HepG2 (cell line): ENCODE data around the gene ABCB4. TPM values are rescaled to one million over a fixed set of nuclear protein-coding genes. Genes with fewer than 3 reads are reported as not detected.

Source experiments
- AHDC1 ChIP-seq: sonication (generic); formaldehyde crosslinking; IDR thresholded peaks from 2 replicates; pipeline ENCODE4 v1.5.1; 2020; ENCODE audit warnings: mild to moderate bottlenecking, missing genetic modification reagents, borderline replicate concordance
- ARHGAP35 ChIP-seq: sonication (generic); formaldehyde crosslinking; IDR thresholded peaks from 2 replicates; pipeline ENCODE4 v1.9.0; 2022; ENCODE audit warnings: mild to moderate bottlenecking, inconsistent platforms, moderate library complexity, missing genetic modification reagents, borderline replicate concordance
- CSRNP1 ChIP-seq: sonication (generic); formaldehyde crosslinking; IDR thresholded peaks from 2 replicates; pipeline ENCODE4 v1.8.1; 2023; ENCODE audit warnings: mild to moderate bottlenecking, missing genetic modification reagents
- HIVEP1 ChIP-seq: sonication (generic); formaldehyde crosslinking; IDR thresholded peaks from 2 replicates; pipeline ENCODE4 v1.4.0; 2020; ENCODE audit warnings: mild to moderate bottlenecking, missing genetic modification reagents
- HNF4A ChIP-seq: sonication (generic); formaldehyde crosslinking; IDR thresholded peaks from 2 replicates; pipeline ENCODE4 v1.4.0; 2020; ENCODE audit warnings: missing genetic modification reagents
- HOXA9 ChIP-seq: sonication (generic); formaldehyde crosslinking; IDR thresholded peaks from 2 replicates; pipeline ENCODE4 v1.8.1; 2022; ENCODE audit warnings: missing genetic modification reagents, mild to moderate bottlenecking, moderate library complexity, borderline replicate concordance
- SETDB1 ChIP-seq: sonication (generic); formaldehyde crosslinking; IDR thresholded peaks from 2 replicates; pipeline ENCODE4 v1.5.1; 2020; ENCODE audit warnings: missing genetic modification reagents, mild to moderate bottlenecking, borderline replicate concordance
- SNAI1 ChIP-seq: sonication (generic); formaldehyde crosslinking; IDR thresholded peaks from 2 replicates; pipeline ENCODE4 v1.5.0; 2020; ENCODE audit warnings: mild to moderate bottlenecking, missing genetic modification reagents, borderline replicate concordance
- WIZ ChIP-seq: sonication (generic); formaldehyde crosslinking; IDR thresholded peaks from 2 replicates; pipeline ENCODE4 v1.5.1; 2020; ENCODE audit warnings: mild to moderate bottlenecking, missing genetic modification reagents
- ZFY ChIP-seq: sonication (generic); formaldehyde crosslinking; IDR thresholded peaks from 2 replicates; pipeline ENCODE4 v1.4.0; 2020; ENCODE audit warnings: missing genetic modification reagents
- ZNF280B ChIP-seq: sonication (generic); formaldehyde crosslinking; IDR thresholded peaks from 2 replicates; pipeline ENCODE4 v1.5.0; 2020; ENCODE audit warnings: missing genetic modification reagents, mild to moderate bottlenecking, borderline replicate concordance
- ZNF598 ChIP-seq: sonication (generic); formaldehyde crosslinking; IDR thresholded peaks from 2 replicates; pipeline ENCODE4 v1.5.1; 2020; ENCODE audit warnings: mild to moderate bottlenecking, missing genetic modification reagents, borderline replicate concordance
- ZNF639 ChIP-seq: conservative IDR thresholded peaks from 2 replicates; pipeline ENCODE4 v1.6.1; 2018; ENCODE audit warnings: missing genetic modification reagents
- ZNF644 ChIP-seq: IDR thresholded peaks from 2 replicates; pipeline ENCODE4 v1.6.1; 2016; ENCODE audit warnings: low read depth
- polyA plus RNA-seq, 8 experiments: library from polyadenylated mRNA; depleted of rRNA in 3 of 8; stranded (reverse) in 7 of 8; unstranded in 1 of 8; fragments of >200 nt; fragmentation: Illumina TruSeq in 4 of 8; extraction: Trizol in 4 of 8; gene quantifications; 2 replicates each; pipeline versions ENCODE4 v1.2.1 to v1.2.3, GENCODE V29; 2011 to 2016; ENCODE audit warnings: low read depth in 4 of 8, missing spikeins in 1 of 8, mixed read lengths in 1 of 8; ENCODE audit not compliant: insufficient read depth in 1 of 8
- total RNA-seq, 5 experiments: library from RNA; depleted of rRNA; stranded (reverse); fragments of >200 nt; fragmentation: Illumina TruSeq; extraction: Trizol; gene quantifications; 2 replicates each; pipeline ENCODE4 v1.2.3, GENCODE V29; 2016; ENCODE audit warnings: low read depth in 1 of 5
- TF ChIP-seq, protein P1 (sequence below): sonication (generic); formaldehyde crosslinking; IDR thresholded peaks from 2 replicates; pipeline ENCODE4 v1.9.0; 2022; ENCODE audit warnings: low read depth, missing genetic modification reagents
- TF ChIP-seq, protein P2 (sequence below): sonication (generic); formaldehyde crosslinking; IDR thresholded peaks from 2 replicates; pipeline ENCODE4 v1.4.0; 2020; ENCODE audit warnings: missing genetic modification reagents

The ABCB4 gene
- total and polyA plus RNA-seq, 2 of the 13 experiments (the other 11 are each of a cell fraction or from before 2014, with no cell fraction given): 18.0 to 32.4 TPM

GRCh38 chr7:87463982-87464381, 11.5 kb downstream of the ABCB4 start (continued):
- TF ChIP-seq CSRNP1 (peak; percentile 41; the same call in 1 of the 2 replicates), HNF4A (CRISPR knock-in tag) (peak; percentile 86), ZFY (CRISPR knock-in tag) (no peak), ZNF644 (peak; percentile 92), WIZ (CRISPR knock-in tag) (no peak), ZNF598 (CRISPR knock-in tag) (no peak), SNAI1 (CRISPR knock-in tag) (no peak), SETDB1 (CRISPR knock-in tag) (no peak), HIVEP1 (CRISPR knock-in tag) (no peak), HOXA9 (no peak), ZNF639 (CRISPR knock-in tag) (no peak), ARHGAP35 (CRISPR knock-in tag) (no peak), ZNF280B (CRISPR knock-in tag) (no peak), AHDC1 (peak; percentile 72)
- TF ChIP-seq, protein P1, sequence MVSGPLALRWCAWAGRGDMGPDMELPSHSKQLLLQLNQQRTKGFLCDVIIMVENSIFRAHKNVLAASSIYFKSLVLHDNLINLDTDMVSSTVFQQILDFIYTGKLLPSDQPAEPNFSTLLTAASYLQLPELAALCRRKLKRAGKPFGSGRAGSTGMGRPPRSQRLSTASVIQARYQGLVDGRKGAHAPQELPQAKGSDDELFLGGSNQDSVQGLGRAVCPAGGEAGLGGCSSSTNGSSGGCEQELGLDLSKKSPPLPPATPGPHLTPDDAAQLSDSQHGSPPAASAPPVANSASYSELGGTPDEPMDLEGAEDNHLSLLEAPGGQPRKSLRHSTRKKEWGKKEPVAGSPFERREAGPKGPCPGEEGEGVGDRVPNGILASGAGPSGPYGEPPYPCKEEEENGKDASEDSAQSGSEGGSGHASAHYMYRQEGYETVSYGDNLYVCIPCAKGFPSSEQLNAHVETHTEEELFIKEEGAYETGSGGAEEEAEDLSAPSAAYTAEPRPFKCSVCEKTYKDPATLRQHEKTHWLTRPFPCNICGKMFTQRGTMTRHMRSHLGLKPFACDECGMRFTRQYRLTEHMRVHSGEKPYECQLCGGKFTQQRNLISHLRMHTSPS (CRISPR knock-in tag): peak; percentile 75; the same call in 1 of the 2 replicates
- TF ChIP-seq, protein P2, sequence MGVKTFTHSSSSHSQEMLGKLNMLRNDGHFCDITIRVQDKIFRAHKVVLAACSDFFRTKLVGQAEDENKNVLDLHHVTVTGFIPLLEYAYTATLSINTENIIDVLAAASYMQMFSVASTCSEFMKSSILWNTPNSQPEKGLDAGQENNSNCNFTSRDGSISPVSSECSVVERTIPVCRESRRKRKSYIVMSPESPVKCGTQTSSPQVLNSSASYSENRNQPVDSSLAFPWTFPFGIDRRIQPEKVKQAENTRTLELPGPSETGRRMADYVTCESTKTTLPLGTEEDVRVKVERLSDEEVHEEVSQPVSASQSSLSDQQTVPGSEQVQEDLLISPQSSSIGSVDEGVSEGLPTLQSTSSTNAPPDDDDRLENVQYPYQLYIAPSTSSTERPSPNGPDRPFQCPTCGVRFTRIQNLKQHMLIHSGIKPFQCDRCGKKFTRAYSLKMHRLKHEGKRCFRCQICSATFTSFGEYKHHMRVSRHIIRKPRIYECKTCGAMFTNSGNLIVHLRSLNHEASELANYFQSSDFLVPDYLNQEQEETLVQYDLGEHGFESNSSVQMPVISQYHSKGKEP (CRISPR knock-in tag): no peak
